GM12878 (cell line): ENCODE results near the gene TLE7. TPM values are rescaled to one million over a fixed set of nuclear protein-coding genes. Genes with fewer than 3 reads are reported as not detected.

ENCODE experiments used
- CREM ChIP-seq: IDR thresholded peaks from 2 replicates; pipeline ENCODE4 v1.6.1; 2014; ENCODE audit warnings: antibody characterized with exemption, low read depth
- ELK1 ChIP-seq: IDR thresholded peaks from 2 replicates; pipeline ENCODE4 v1.6.1; 2012; ENCODE audit warnings: low read depth, low read length, improper control_type of control experiment
- ETV6 ChIP-seq, 2 experiments: fragments of 450-650 bp in 1 of 2; IDR thresholded peaks in 1 of 2; conservative IDR thresholded peaks in 1 of 2; 2 replicates each; pipeline ENCODE4 v1.6.1; 2014; ENCODE audit warnings: antibody characterized with exemption in 1 of 2, borderline replicate concordance in 1 of 2, low read depth in 1 of 2, mild to moderate bottlenecking in 1 of 2, moderate library complexity in 1 of 2
- IKZF1 ChIP-seq: fragments of 450-650 bp; conservative IDR thresholded peaks from 2 replicates; pipeline ENCODE4 v1.6.1; 2017; ENCODE audit warnings: antibody characterized with exemption, mild to moderate bottlenecking
- MTA2 ChIP-seq: fragments of 450-650 bp; IDR thresholded peaks from 2 replicates; pipeline ENCODE4 v1.6.1; 2016; ENCODE audit warnings: low read depth, mild to moderate bottlenecking, moderate library complexity
- NR2C1 ChIP-seq: fragments of 450-650 bp; IDR thresholded peaks from 2 replicates; pipeline ENCODE4 v1.6.1; 2017; ENCODE audit warnings: antibody characterized with exemption, mild to moderate bottlenecking, moderate library complexity
- polyA plus RNA-seq, 11 experiments: library from polyadenylated mRNA; depleted of rRNA in 4 of 11; unstranded in 6 of 11; stranded (reverse) in 5 of 11; fragments of >200 nt; fragmentation: Nextera tagmentation in 4 of 11; fragmentation: Illumina TruSeq in 1 of 11; extraction: Ambion mirVana in 4 of 11; extraction: Trizol in 1 of 11; gene quantifications; 1 replicate in 1 of 11; 2 replicates in 10 of 11; pipeline versions ENCODE4 v1.2.1 to v1.2.3, GENCODE V29; 2011 to 2016; ENCODE audit warnings: inconsistent platforms in 2 of 11, missing spikeins in 2 of 11, low read depth in 1 of 11
- total RNA-seq, 4 experiments: library from RNA; depleted of rRNA in 3 of 4; stranded (reverse); fragments of >200 nt in 3 of 4; fragmentation: Illumina TruSeq in 1 of 4; extraction: Trizol in 1 of 4; gene quantifications; 2 replicates each; pipeline versions ENCODE4 v1.2.1 to v1.2.3, GENCODE V29; 2013 to 2021
- TF ChIP-seq, protein P1 (sequence below): IDR thresholded peaks from 2 replicates; pipeline ENCODE4 v1.6.1; 2012; ENCODE audit warnings: improper control_type of control experiment, low read depth, low read length; ENCODE audit not compliant: insufficient replicate concordance
- TF ChIP-seq, protein P2 (sequence below): fragments of 450-650 bp; formaldehyde crosslinking; IDR thresholded peaks from 2 replicates; pipeline ENCODE4 v1.4.0; 2022; ENCODE audit warnings: mild to moderate bottlenecking, moderate library complexity

TLE7 gene
- total and polyA plus RNA-seq, 10 of the 15 experiments (the other 5 are each of a cell fraction or from before 2014, with no cell fraction given): not detected

DNA sequence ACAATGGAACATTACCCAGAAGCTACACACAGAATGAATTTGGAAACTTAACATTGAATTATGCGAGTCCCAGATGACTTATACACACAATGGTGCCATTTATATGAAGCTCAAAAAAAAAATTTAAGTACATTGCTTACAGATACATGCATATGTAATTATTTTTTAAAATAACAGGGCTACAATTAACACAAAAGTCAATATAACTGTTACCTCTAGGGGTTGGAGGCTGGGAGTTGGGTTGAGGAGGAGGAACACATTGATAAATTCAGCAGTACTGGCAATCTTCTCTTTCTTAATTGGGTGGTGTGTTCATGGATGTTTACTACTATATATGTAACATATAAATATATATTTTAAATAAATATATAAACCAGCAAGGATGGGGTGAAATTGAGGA lies 19.1 kb upstream of the TLE7 start (continued):
- TF ChIP-seq ETV6 (conservative IDR thresholded peaks at IDR 0.05 in 1 of 2, IDR thresholded peaks at IDR 0.05 in 1 of 2; ENCODE audit: borderline replicate concordance in 1 of 2, low read depth in 1 of 2) (no peak), ELK1 (no peak), NR2C1 (no peak), IKZF1 (no peak), CREM (no peak), MTA2 (no peak)
- TF ChIP-seq, protein P1, sequence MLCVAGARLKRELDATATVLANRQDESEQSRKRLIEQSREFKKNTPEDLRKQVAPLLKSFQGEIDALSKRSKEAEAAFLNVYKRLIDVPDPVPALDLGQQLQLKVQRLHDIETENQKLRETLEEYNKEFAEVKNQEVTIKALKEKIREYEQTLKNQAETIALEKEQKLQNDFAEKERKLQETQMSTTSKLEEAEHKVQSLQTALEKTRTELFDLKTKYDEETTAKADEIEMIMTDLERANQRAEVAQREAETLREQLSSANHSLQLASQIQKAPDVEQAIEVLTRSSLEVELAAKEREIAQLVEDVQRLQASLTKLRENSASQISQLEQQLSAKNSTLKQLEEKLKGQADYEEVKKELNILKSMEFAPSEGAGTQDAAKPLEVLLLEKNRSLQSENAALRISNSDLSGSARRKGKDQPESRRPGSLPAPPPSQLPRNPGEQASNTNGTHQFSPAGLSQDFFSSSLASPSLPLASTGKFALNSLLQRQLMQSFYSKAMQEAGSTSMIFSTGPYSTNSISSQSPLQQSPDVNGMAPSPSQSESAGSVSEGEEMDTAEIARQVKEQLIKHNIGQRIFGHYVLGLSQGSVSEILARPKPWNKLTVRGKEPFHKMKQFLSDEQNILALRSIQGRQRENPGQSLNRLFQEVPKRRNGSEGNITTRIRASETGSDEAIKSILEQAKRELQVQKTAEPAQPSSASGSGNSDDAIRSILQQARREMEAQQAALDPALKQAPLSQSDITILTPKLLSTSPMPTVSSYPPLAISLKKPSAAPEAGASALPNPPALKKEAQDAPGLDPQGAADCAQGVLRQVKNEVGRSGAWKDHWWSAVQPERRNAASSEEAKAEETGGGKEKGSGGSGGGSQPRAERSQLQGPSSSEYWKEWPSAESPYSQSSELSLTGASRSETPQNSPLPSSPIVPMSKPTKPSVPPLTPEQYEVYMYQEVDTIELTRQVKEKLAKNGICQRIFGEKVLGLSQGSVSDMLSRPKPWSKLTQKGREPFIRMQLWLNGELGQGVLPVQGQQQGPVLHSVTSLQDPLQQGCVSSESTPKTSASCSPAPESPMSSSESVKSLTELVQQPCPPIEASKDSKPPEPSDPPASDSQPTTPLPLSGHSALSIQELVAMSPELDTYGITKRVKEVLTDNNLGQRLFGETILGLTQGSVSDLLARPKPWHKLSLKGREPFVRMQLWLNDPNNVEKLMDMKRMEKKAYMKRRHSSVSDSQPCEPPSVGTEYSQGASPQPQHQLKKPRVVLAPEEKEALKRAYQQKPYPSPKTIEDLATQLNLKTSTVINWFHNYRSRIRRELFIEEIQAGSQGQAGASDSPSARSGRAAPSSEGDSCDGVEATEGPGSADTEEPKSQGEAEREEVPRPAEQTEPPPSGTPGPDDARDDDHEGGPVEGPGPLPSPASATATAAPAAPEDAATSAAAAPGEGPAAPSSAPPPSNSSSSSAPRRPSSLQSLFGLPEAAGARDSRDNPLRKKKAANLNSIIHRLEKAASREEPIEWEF: no peak
- TF ChIP-seq, protein P2, sequence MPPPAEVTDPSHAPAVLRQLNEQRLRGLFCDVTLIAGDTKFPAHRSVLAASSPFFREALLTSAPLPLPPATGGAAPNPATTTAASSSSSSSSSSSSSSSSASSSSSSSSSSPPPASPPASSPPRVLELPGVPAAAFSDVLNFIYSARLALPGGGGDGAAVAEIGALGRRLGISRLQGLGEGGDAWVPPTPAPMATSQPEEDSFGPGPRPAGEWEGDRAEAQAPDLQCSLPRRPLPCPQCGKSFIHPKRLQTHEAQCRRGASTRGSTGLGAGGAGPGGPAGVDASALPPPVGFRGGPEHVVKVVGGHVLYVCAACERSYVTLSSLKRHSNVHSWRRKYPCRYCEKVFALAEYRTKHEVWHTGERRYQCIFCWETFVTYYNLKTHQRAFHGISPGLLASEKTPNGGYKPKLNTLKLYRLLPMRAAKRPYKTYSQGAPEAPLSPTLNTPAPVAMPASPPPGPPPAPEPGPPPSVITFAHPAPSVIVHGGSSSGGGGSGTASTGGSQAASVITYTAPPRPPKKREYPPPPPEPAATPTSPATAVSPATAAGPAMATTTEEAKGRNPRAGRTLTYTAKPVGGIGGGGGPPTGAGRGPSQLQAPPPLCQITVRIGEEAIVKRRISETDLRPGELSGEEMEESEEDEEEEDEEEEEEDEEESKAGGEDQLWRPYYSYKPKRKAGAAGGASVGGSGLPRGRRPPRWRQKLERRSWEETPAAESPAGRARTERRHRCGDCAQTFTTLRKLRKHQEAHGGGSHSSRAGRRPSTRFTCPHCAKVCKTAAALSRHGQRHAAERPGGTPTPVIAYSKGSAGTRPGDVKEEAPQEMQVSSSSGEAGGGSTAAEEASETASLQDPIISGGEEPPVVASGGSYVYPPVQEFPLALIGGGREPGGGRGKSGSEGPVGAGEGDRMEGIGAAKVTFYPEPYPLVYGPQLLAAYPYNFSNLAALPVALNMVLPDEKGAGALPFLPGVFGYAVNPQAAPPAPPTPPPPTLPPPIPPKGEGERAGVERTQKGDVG (CRISPR knock-in tag): no peak
